ENCODE results near the gene OPRD1.

The OPRD1 gene

DNA sequence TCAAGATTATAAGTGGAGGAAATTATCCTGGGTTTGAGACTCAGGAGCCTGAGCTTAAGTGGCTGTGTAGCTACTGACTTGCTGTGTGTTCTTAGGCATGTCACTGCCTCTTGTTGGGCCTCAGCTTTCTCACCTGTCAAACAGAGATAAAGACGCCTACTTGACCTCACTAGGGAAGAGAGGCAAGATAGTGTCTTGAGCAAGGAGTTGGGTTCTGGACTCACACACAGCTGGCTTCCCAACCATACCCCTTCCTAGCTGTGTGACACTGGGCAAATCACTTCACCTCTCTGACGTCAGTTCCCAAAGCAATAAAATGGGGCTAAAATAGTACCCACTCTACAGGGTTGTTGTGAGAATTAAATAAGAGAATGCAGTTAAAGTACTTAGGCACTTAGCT is 90.8 kb downstream of the OPRD1 start:
- TF ChIP-seq, protein P1, sequence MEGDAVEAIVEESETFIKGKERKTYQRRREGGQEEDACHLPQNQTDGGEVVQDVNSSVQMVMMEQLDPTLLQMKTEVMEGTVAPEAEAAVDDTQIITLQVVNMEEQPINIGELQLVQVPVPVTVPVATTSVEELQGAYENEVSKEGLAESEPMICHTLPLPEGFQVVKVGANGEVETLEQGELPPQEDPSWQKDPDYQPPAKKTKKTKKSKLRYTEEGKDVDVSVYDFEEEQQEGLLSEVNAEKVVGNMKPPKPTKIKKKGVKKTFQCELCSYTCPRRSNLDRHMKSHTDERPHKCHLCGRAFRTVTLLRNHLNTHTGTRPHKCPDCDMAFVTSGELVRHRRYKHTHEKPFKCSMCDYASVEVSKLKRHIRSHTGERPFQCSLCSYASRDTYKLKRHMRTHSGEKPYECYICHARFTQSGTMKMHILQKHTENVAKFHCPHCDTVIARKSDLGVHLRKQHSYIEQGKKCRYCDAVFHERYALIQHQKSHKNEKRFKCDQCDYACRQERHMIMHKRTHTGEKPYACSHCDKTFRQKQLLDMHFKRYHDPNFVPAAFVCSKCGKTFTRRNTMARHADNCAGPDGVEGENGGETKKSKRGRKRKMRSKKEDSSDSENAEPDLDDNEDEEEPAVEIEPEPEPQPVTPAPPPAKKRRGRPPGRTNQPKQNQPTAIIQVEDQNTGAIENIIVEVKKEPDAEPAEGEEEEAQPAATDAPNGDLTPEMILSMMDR (IDR thresholded peaks at IDR 0.05; ENCODE audit: low read depth, low read length) = no peak
- no peak overlapping the region for H3K4me3 ChIP-seq (ENCODE audit: low read depth, low read length)

DNA sequence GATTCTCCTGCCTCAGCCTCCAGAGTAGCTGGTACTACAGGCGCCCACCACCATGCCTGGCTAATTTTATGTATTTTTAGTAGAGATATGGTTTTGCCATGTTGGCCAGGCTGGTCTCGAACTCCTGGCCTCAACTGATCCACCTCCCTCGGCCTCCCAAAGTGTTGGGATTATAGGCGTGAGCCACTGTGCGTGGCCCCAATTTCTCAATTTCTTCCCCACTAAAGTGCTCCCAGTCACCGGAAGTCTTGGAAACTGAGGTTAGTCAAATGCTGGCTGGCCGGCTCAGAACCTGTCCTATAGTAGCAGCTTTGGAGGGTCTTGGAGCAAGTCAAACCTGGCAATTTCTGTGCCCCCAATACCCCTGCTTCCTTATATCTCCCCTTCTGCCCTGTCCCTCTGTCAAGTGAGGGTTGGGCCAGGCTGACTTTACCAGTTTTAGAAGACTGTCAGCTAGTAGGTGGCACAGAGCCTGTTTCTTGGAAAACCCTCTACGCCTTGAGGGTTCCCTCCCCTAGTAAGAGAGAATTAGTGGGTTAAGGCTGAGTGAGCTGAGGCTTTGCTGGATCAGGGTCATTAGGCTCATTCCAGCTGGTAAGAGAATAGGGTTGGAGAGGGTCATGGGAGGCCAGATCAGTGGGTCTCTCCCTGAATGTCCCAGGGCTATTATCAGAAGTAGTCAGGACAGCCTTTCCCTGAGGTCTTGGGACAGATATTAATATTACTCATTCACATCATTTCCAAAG is 94.1 kb downstream of the OPRD1 start:
- no peak overlapping the region for H3K4me3 ChIP-seq (ENCODE audit: low read depth, low read length)
- TF ChIP-seq, protein P1 (IDR thresholded peaks at IDR 0.05; ENCODE audit: low read depth, low read length) = no peak

DNA sequence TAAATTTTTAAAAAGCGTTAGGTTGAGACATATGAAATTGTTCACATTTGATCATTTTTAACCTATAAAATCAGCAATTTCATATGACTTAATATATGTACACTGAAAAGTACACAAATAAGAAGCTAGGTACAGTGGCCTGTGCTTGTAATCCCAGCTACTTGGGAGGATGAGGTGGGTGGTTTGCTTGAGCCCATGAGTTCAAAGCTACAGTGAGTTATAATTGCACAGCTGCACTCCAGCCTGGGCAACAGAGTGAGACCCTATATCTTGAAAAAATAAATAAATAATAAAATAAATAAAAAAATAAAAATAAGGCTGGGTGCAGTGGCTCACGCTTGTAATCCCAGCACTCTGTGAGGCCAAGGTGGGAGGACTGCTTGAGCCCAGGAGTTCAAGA is 97.2 kb downstream of the OPRD1 start:
- TF ChIP-seq, protein P1 (IDR thresholded peaks at IDR 0.05; ENCODE audit: low read depth, low read length) = no peak
- H3K4me3 ChIP-seq (ENCODE audit: low read depth, low read length) = no peak overlapping the region

DNA sequence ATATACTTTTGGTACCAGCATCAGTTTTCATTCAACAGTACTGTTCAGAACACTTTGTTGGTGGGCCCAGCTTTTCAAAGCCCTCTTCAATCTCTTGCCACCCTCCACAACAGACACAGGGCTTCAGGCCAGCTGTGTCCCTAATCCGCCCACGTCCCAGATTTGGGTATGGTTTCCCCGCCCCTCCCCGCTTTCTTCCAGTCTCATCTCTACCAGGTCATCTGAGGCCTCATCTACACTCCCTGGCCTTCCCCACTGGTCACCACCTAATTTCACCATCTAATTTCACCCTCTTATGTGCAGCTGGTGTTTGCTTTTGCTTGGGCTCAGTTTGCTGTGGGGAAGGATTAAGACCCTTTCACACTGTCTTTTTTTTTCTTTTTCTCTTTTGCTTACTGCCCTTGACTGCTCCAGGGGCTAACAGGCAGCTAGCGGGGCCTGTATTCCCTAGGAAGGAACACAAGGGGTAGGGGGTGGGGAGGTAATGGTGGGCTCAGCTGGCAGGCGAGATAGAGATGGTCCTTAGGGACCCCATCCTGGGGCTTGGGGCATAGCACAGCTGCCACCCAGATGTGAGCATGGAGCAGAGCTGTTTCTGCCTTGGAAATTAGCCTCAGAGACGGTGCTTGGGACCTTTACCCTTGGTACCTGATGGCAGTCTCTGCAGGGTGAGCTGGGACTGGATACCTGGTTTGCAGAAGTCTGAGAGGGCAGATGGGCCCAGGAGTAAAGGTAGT is 98.6 kb downstream of the OPRD1 start:
- TF ChIP-seq, protein P1 (IDR thresholded peaks at IDR 0.05; ENCODE audit: low read depth, low read length) = no peak
- no peak overlapping the region for H3K4me3 ChIP-seq (ENCODE audit: low read depth, low read length)

DNA sequence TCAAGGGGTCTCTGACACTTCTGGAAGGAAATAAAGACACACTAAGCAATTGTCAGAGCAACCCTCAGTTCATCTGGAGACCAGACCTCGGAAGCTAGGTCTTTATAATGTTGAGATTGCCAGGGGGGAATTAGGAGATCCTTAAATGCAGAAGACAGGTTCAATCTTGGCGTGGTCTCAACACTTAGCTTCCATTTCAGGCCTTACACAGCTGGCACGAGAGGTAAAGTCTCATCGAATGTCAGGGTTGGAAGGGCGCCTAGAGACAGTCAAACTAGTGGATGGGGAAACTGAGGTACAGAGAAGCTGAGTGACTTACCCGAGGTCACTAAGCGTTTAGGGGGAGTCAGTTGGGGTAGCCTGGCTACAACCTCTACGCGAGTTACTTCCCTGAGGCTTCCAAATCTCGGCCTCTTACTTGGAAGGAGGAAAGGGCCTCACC is 101.8 kb downstream of the OPRD1 start:
- TF ChIP-seq, protein P1 (IDR thresholded peaks at IDR 0.05; ENCODE audit: low read depth, low read length) = no peak

DNA sequence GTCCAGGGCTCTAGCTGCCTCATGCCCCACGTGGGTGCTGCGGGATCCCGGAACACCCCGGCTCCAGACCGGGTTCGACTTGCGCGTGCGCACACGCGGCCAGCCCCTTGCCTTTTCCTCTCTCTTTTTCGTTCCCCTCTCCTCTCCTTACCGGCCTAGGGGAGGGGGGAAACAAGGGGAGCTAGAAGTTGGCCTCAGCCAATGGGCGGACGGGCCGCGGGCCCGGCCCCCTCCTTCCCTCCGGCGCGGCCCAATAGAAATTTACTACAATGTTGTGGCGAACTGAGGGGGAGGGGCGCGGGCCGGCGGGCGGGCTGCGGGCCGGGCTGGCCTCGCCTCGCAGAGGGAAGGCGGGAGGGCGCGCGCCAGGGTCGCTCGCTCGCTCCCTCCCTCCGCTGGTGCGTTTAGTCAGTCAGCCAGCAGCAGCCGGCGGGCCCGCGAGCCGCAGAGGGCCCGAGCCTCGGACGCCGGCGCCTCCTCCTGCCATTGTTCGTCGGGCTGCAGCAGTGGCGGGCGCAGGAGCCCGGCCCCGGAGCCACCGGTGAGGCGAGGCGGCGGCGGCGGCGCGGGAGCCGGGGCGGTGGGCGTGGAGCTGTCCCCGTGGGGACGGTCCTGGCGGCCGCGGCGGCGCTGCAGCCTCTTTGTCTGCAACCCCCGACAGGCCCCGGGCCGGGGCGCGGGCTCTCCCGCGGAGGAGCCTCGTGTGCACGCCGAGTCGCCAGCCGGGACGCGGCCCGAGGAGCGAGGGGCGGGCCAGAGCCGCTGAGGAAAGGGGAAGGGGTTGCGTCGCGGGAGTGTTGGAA is 102.5 kb downstream of the OPRD1 start, which contains the start of gene EPB41:
EPB41 (plus strand) TSS at position 342 of the 803 bp plus-strand sequence. CDS start 72,869 bp downstream, outside the sequence.
- peak within 1 kb of the TSS; percentile 38 for H3K4me3 ChIP-seq (ENCODE audit: low read depth, low read length)
- TF ChIP-seq, protein P1 (IDR thresholded peaks at IDR 0.05; ENCODE audit: low read depth, low read length) = no peak

More for the DNA sequence above, 101.8 kb downstream of the OPRD1 start:
- peak overlapping the region; percentile 38 for H3K4me3 ChIP-seq (ENCODE audit: low read depth, low read length)

Measured in WI38 (cell line).